ENCODE measurements around the gene ADCY3. TPM values are rescaled to one million over a fixed set of nuclear protein-coding genes. Genes with fewer than 3 reads are reported as not detected.

Gene ADCY3
- total and polyA plus RNA-seq, 9 donors: 27.1 to 150 (median 97.4) TPM

DNA sequence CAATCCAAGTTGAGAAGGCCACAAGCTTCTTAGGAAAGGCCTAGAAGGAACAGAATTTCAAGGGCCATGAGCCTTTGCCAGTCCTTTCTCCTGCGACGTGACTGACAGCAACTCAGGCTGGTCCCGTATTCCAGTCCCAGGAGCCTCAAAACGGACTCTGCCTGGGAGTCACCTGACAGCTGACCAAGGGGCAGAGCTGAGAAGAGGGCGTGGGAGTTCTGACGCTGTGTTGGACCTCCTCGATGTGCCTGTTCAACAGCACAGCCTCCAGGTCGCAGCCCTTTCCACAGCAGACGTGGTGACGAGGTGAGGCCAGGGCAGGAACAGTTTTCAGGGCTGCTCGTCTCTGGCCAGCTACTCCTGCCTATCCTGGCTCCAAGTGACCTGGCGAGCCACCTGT is 89.3 kb downstream of the ADCY3 start:
- DNase-seq: peak in 3 of 5 donors; percentile 6 to 27 (median 18)
- intact Hi-C loops (cut with DNase I): loop anchor here in 1 of 4 donors (10.0 kb wide), 1 partner anchor 294 kb away; no protein-coding TSS in a partner anchor
- no peak for TF ChIP-seq POLR2A (IDR thresholded peaks at IDR 0.05)
- no peak for TF ChIP-seq EP300 (IDR thresholded peaks at IDR 0.05)
- TF ChIP-seq CTCF (IDR thresholded peaks at IDR 0.05): no peak
- Histone ChIP-seq H3K36me3 (no peaks in the 10 kb centered on the region), H3K27me3 (no peaks in the 10 kb centered on the region), H3K9me3 (no peaks in the 10 kb centered on the region), H3K4me3 (no peak overlapping the region), H3K4me1 (ENCODE audit: insufficient read depth) (no peaks in the 10 kb centered on the region), H3K27ac (no peak overlapping the region)
- 82 to 87% (median 84%) methylated on average over 12 of the region's 12 CpGs for WGBS, 3 donors

DNA sequence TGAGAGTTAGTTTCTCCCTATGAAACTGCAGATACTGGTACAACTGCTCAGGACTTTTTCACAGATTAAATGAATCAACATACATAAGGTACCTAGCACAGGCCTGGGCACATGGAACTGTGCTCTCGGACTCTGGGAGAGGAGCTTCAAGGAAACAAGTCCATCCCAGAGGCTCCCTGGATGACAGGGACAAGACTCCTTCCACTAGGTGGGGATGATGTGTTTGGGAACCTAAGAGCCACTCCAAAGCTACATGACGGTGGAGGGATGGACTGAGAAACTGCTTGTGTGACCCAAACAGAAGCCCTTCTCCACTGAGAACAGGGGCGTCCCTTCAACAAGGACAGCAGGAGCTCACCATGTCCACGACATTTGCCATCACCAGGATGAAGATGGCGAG is 89.7 kb downstream of the ADCY3 start:
- Histone ChIP-seq H3K36me3 (no peaks in the 10 kb centered on the region), H3K27me3 (no peaks in the 10 kb centered on the region), H3K4me3 (no peak overlapping the region), H3K27ac (no peak overlapping the region), H3K4me1 (ENCODE audit: insufficient read depth) (no peaks in the 10 kb centered on the region), H3K9me3 (no peaks in the 10 kb centered on the region)
- 82 to 94% (median 89%) methylated on average over 5 of the region's 5 CpGs for WGBS, 3 donors
- DNase-seq: peak in 2 of 5 donors; percentile 7 to 12
- TF ChIP-seq POLR2A (IDR thresholded peaks at IDR 0.05) (no peak), EP300 (IDR thresholded peaks at IDR 0.05) (no peak), CTCF (IDR thresholded peaks at IDR 0.05) (no peak)
- intact Hi-C loops (cut with DNase I): loop anchor here in 1 of 4 donors (10.0 kb wide), 1 partner anchor 294 kb away; no protein-coding TSS in a partner anchor

DNA sequence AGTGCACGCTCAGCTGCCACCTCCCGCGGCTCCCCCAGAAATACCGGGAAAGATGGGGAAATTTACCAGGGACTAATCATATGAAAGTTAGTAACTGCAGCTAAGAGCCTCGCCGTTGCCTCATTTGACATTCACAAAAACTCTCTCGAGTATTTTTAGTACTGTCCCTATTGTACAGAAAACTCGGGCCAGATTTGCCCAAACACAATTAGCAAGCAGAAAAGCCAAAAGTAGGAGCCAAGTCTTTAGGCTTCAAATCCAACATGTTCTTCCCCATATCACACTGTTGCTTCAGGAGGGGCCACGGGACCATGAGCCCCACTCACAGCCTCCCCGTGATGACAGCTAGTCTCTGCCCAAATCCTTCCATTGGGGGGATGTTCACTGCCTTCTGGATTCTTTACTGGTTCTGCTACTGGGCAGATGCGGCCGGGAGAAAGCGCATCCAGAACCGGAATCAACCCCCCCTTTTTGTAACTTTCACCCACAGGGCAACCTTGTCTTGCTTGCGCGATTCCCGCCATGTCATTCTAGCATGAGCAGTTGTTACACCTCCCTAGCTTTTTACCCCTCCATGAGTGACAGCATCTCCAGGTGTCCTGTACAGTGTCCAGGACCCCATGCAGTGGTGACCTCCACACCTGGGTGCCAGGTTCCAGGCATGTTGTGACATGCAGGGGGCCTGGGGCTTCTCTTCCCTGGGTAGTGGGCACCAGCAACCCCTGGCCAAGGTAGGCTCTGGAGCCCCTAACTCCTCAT is 91.6 kb downstream of the ADCY3 start:
- Histone ChIP-seq H3K36me3 (no peaks in the 10 kb centered on the region), H3K27me3 (no peaks in the 10 kb centered on the region), H3K27ac (no peak overlapping the region), H3K4me3 (no peak overlapping the region), H3K9me3 (no peaks in the 10 kb centered on the region), H3K4me1 (ENCODE audit: insufficient read depth) (no peaks in the 10 kb centered on the region)
- peak in 3 of 5 donors; percentile 8 to 28 (median 17) for DNase-seq
- WGBS, 3 donors: 70 to 75% (median 74%) methylated on average over 17 of the region's 17 CpGs
- TF ChIP-seq POLR2A (IDR thresholded peaks at IDR 0.05) (no peak), CTCF (IDR thresholded peaks at IDR 0.05) (no peak), EP300 (IDR thresholded peaks at IDR 0.05) (no peak)
- intact Hi-C loops (cut with DNase I): loop anchor here (5.0 to 10.0 kb wide), 4 partner anchors 306 to 421 kb away; no protein-coding TSS in a partner anchor

DNA sequence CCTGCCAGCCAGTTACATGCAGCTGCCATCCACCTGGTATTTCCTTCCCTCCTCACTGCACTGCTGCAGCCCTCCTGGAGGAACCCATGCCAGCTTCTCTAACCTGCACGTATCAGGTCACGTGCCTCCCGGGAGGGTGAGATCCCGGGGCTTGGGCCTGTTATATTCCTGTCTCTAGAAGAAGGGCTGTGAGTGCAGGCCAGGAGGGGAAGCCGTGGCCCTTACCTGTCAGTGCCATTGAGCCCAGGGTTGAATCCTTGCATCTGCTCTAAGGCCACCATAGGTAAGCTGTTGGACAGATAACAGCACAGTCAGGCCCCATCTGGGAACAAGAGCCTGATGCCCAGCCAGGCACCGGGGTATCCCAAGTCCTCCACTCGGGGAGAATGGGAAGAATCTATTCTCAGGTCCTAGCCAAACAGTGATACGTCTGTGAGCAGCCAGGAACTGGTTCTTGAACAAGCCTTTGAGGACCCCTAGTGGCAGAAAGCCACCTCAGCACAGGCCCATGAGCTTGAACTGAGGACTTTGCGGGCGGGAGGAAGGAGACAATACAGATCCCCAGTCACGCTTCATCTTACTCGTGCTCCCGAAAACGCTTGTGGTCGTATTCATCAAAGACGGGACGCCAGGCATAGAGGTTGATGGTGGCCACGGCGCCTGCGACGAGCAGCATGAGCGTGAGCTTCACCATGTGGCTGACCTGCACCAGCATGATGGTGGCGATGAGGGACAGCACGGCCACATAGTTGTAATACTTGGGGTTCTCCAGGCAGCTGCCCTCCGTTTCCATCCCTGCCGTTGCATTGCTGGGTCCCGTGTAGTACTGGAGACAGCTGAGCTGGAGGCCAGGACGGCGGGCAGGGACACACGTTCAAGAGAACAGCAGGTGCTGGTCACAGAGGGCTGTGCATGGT is 92.5 kb downstream of the ADCY3 start:
- intact Hi-C loops (cut with DNase I): loop anchor here (2.0 to 10.0 kb wide), 5 partner anchors 307 to 420 kb away; no protein-coding TSS in a partner anchor
- peak; percentile 81 to 85 (median 83) for TF ChIP-seq CTCF (IDR thresholded peaks at IDR 0.05)
- TF ChIP-seq POLR2A (IDR thresholded peaks at IDR 0.05): no peak
- no peak for TF ChIP-seq EP300 (IDR thresholded peaks at IDR 0.05)
- Histone ChIP-seq H3K9me3 (no peaks in the 10 kb centered on the region), H3K36me3 (no peaks in the 10 kb centered on the region), H3K4me1 (ENCODE audit: insufficient read depth) (no peaks in the 10 kb centered on the region), H3K4me3 (no peak overlapping the region), H3K27me3 (no peaks in the 10 kb centered on the region), H3K27ac (no peak overlapping the region)
- DNase-seq: peak; percentile 78 to 89 (median 83)
- WGBS, 3 donors: 27 to 33% (median 28%) methylated on average over 30 of the region's 30 CpGs
